ENCODE measurements around the gene LONP2. TPM values are rescaled to one million over a fixed set of nuclear protein-coding genes. Genes with fewer than 3 reads are reported as not detected.

Gene LONP2
- total and polyA plus RNA-seq, 9 of the 15 experiments (the other 6 are each of a cell fraction or from before 2014, with no cell fraction given), result 8.1 to 41.2 (median 25.6) TPM

DNA sequence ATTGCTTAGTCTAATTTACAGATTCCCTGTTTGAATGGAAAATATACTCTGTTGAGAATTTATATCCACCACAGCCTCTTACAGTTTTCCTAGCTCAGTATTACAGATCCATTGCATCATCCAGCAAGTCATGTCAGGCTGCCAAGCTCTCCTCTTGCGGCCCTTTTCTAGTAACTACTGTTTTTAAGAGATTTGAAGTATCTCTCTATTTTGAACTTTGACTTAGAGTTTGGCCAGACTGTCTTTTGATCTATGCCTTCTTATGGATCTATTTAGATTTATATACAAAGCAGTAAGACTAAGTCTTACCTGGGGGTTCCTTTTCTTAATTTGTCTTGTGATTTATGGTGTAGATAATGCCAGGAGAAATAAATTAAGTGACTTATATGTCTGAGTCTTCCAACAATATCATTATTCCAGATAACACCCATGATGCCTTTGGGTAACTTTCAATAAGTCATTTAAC lies 56.3 kb downstream of the LONP2 start (continued):
- TF ChIP-seq KDM5B (IDR thresholded peaks at IDR 0.05; ENCODE audit: insufficient replicate concordance, low read depth, low read length) (no peak), YY1 (IDR thresholded peaks at IDR 0.05; ENCODE audit: borderline replicate concordance in 1 of 3, control insufficient read depth in 1 of 3, extremely low read depth in 1 of 3, insufficient read depth in 3 of 3, insufficient read length in 1 of 3, insufficient replicate concordance in 2 of 3, low read depth in 1 of 3, low read length in 2 of 3) (no peak), CC2D1A (IDR thresholded peaks at IDR 0.05) (no peak), JUN (IDR thresholded peaks at IDR 0.05; ENCODE audit: borderline replicate concordance, low read depth, low read length) (peak; percentile 23; the same call in 1 of the 2 replicates), JUN (CRISPR knock-in tag; IDR thresholded peaks at IDR 0.05; ENCODE audit: borderline replicate concordance) (no peak), ZNF785 (CRISPR knock-in tag; IDR thresholded peaks at IDR 0.05) (no peak), CTBP1 (IDR thresholded peaks at IDR 0.05; ENCODE audit: borderline replicate concordance) (no peak), POLR3G (IDR thresholded peaks at IDR 0.05; ENCODE audit: extremely low read depth, insufficient read length, insufficient replicate concordance) (no peak), TCF3 (CRISPR knock-in tag; IDR thresholded peaks at IDR 0.05) (no peak), EGR1 (conservative IDR thresholded peaks at IDR 0.05) (no peak), DACH1 (IDR thresholded peaks at IDR 0.05; ENCODE audit: partially characterized antibody) (no peak), SMAD2 (IDR thresholded peaks at IDR 0.05; ENCODE audit: low read depth, low read length) (no peak), SMARCC2 (IDR thresholded peaks at IDR 0.05; ENCODE audit: low read depth) (no peak), WHSC1 (IDR thresholded peaks at IDR 0.05; ENCODE audit: low read length) (no peak), SREBF2 (CRISPR knock-in tag; IDR thresholded peaks at IDR 0.05) (no peak), ZNF212 (CRISPR knock-in tag; IDR thresholded peaks at IDR 0.05) (no peak), FOXJ2 (tag; IDR thresholded peaks at IDR 0.05) (peak; percentile 77), LEF1 (IDR thresholded peaks at IDR 0.05) (peak; percentile 13; the same call in 1 of the 2 replicates), NRF1 (conservative IDR thresholded peaks at IDR 0.05 in 1 of 2, IDR thresholded peaks at IDR 0.05 in 1 of 2) (no peak)
- TF ChIP-seq, protein P1, sequence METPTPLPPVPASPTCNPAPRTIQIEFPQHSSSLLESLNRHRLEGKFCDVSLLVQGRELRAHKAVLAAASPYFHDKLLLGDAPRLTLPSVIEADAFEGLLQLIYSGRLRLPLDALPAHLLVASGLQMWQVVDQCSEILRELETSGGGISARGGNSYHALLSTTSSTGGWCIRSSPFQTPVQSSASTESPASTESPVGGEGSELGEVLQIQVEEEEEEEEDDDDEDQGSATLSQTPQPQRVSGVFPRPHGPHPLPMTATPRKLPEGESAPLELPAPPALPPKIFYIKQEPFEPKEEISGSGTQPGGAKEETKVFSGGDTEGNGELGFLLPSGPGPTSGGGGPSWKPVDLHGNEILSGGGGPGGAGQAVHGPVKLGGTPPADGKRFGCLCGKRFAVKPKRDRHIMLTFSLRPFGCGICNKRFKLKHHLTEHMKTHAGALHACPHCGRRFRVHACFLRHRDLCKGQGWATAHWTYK (CRISPR knock-in tag; IDR thresholded peaks at IDR 0.05), result 0 out of 2 replicates have a peak, but pooled peaks have one; percentile 69
- TF ChIP-seq, protein P2, sequence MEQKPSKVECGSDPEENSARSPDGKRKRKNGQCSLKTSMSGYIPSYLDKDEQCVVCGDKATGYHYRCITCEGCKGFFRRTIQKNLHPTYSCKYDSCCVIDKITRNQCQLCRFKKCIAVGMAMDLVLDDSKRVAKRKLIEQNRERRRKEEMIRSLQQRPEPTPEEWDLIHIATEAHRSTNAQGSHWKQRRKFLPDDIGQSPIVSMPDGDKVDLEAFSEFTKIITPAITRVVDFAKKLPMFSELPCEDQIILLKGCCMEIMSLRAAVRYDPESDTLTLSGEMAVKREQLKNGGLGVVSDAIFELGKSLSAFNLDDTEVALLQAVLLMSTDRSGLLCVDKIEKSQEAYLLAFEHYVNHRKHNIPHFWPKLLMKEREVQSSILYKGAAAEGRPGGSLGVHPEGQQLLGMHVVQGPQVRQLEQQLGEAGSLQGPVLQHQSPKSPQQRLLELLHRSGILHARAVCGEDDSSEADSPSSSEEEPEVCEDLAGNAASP (IDR thresholded peaks at IDR 0.05), result no peak
- TF ChIP-seq, protein P3, sequence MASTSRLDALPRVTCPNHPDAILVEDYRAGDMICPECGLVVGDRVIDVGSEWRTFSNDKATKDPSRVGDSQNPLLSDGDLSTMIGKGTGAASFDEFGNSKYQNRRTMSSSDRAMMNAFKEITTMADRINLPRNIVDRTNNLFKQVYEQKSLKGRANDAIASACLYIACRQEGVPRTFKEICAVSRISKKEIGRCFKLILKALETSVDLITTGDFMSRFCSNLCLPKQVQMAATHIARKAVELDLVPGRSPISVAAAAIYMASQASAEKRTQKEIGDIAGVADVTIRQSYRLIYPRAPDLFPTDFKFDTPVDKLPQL (IDR thresholded peaks at IDR 0.05; ENCODE audit: extremely low read depth, insufficient read length), result no peak
- TF ChIP-seq, protein P4, sequence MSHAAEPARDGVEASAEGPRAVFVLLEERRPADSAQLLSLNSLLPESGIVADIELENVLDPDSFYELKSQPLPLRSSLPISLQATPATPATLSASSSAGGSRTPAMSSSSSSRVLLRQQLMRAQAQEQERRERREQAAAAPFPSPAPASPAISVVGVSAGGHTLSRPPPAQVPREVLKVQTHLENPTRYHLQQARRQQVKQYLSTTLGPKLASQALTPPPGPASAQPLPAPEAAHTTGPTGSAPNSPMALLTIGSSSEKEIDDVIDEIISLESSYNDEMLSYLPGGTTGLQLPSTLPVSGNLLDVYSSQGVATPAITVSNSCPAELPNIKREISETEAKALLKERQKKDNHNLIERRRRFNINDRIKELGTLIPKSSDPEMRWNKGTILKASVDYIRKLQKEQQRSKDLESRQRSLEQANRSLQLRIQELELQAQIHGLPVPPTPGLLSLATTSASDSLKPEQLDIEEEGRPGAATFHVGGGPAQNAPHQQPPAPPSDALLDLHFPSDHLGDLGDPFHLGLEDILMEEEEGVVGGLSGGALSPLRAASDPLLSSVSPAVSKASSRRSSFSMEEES (CRISPR knock-in tag; IDR thresholded peaks at IDR 0.05), result no peak
